ENCODE data around the gene ZAP70.

The ZAP70 gene

GRCh38 chr2:97698530-97698929, 14.8 kb upstream of the ZAP70 start:
- Histone ChIP-seq H2AK5ac (ENCODE audit: low read length) (no peak overlapping the region), H4K5ac (ENCODE audit: low read length) (no peak overlapping the region), H3K4me1 (ENCODE audit: control insufficient read depth, low read depth, low read length) (no peaks in the 10 kb centered on the region), H3K79me2 (ENCODE audit: control insufficient read depth, insufficient read depth, low read length) (no peaks in the 10 kb centered on the region), H3K18ac (ENCODE audit: low read length) (no peak overlapping the region), H3K27me3 (ENCODE audit: insufficient read depth, low read length, poor library complexity) (no peaks in the 10 kb centered on the region), H3K27ac (ENCODE audit: low read depth, low read length) (no peak overlapping the region), H2BK15ac (replicated peaks; ENCODE audit: low read depth) (no peak overlapping the region), H3K79me1 (ENCODE audit: low read length) (no peaks in the 10 kb centered on the region), H3K4ac (ENCODE audit: low read depth, low read length) (no peak overlapping the region), H2BK5ac (ENCODE audit: low read length) (no peak overlapping the region), H3K4me2 (ENCODE audit: low read length) (no peak overlapping the region), H3K36me3 (ENCODE audit: control insufficient read depth, insufficient read depth, low read length) (no peaks in the 10 kb centered on the region), H3K56ac (ENCODE audit: low read length) (no peak overlapping the region), H4K8ac (ENCODE audit: low read depth, low read length) (no peak overlapping the region), H2BK120ac (ENCODE audit: low read depth, low read length) (no peak overlapping the region), H3K4me3 (ENCODE audit: low read length) (no peak overlapping the region), H3K23ac (ENCODE audit: low read length) (no peak overlapping the region), H3K9ac (ENCODE audit: low read length) (no peak overlapping the region)
- no CpG with 5 or more reads among the region's 4 CpGs for WGBS (ENCODE audit: extremely low coverage, insufficient coverage, low lambda C conversion rate)
- no peak for DNase-seq

GRCh38 chr2:97699765-97700444, 13.5 kb upstream of the ZAP70 start:
- H3K27ac ChIP-seq (ENCODE audit: low read depth, low read length): no peak overlapping the region
- H2BK120ac ChIP-seq (ENCODE audit: low read depth, low read length): no peak overlapping the region
- peak; percentile 89 for DNase-seq
- H4K5ac ChIP-seq (ENCODE audit: low read length): no peak overlapping the region
- H3K36me3 ChIP-seq (ENCODE audit: control insufficient read depth, insufficient read depth, low read length): no peaks in the 10 kb centered on the region
- no peaks in the 10 kb centered on the region for H3K27me3 ChIP-seq (ENCODE audit: insufficient read depth, low read length, poor library complexity)
- no CpG with 5 or more reads among the region's 11 CpGs for WGBS (ENCODE audit: extremely low coverage, insufficient coverage, low lambda C conversion rate)
- no peak overlapping the region for H3K4me3 ChIP-seq (ENCODE audit: low read length)
- no peaks in the 10 kb centered on the region for H3K79me1 ChIP-seq (ENCODE audit: low read length)
- H2BK15ac ChIP-seq (replicated peaks; ENCODE audit: low read depth): no peak overlapping the region
- H3K23ac ChIP-seq (ENCODE audit: low read length): no peak overlapping the region
- no peak overlapping the region for H2AK5ac ChIP-seq (ENCODE audit: low read length)
- peak overlapping the region; percentile 80 for H3K56ac ChIP-seq (ENCODE audit: low read length)
- H3K18ac ChIP-seq (ENCODE audit: low read length): no peak overlapping the region
- H3K4ac ChIP-seq (ENCODE audit: low read depth, low read length): no peak overlapping the region
- H2BK5ac ChIP-seq (ENCODE audit: low read length): no peak overlapping the region
- H4K8ac ChIP-seq (ENCODE audit: low read depth, low read length): no peak overlapping the region
- H3K79me2 ChIP-seq (ENCODE audit: control insufficient read depth, insufficient read depth, low read length): no peaks in the 10 kb centered on the region
- no peaks in the 10 kb centered on the region for H3K4me1 ChIP-seq (ENCODE audit: control insufficient read depth, low read depth, low read length)
- peak overlapping the region; percentile 47 for H3K9ac ChIP-seq (ENCODE audit: low read length)
- H3K4me2 ChIP-seq (ENCODE audit: low read length): no peak overlapping the region

GRCh38 chr2:97701186-97701585, 12.2 kb upstream of the ZAP70 start:
- Histone ChIP-seq H3K79me2 (ENCODE audit: control insufficient read depth, insufficient read depth, low read length) (no peaks in the 10 kb centered on the region), H2BK15ac (replicated peaks; ENCODE audit: low read depth) (no peak overlapping the region), H2BK5ac (ENCODE audit: low read length) (no peak overlapping the region), H3K4me3 (ENCODE audit: low read length) (no peak overlapping the region), H2AK5ac (ENCODE audit: low read length) (no peak overlapping the region), H4K8ac (ENCODE audit: low read depth, low read length) (no peak overlapping the region), H3K4ac (ENCODE audit: low read depth, low read length) (no peak overlapping the region), H2BK120ac (ENCODE audit: low read depth, low read length) (no peak overlapping the region), H3K9ac (ENCODE audit: low read length) (no peak overlapping the region), H3K27ac (ENCODE audit: low read depth, low read length) (no peak overlapping the region), H3K36me3 (ENCODE audit: control insufficient read depth, insufficient read depth, low read length) (no peaks in the 10 kb centered on the region), H4K5ac (ENCODE audit: low read length) (no peak overlapping the region), H3K79me1 (ENCODE audit: low read length) (no peaks in the 10 kb centered on the region), H3K4me2 (ENCODE audit: low read length) (no peak overlapping the region), H3K18ac (ENCODE audit: low read length) (no peak overlapping the region), H3K27me3 (ENCODE audit: insufficient read depth, low read length, poor library complexity) (no peaks in the 10 kb centered on the region), H3K23ac (ENCODE audit: low read length) (no peak overlapping the region), H3K4me1 (ENCODE audit: control insufficient read depth, low read depth, low read length) (no peaks in the 10 kb centered on the region), H3K56ac (ENCODE audit: low read length) (peak overlapping the region; percentile 56)
- WGBS (ENCODE audit: extremely low coverage, insufficient coverage, low lambda C conversion rate): no CpG with 5 or more reads among the region's 13 CpGs
- DNase-seq: no peak

- Histone ChIP-seq H3K79me1 (ENCODE audit: low read length) (no peaks in the 10 kb centered on the region), H3K23ac (ENCODE audit: low read length) (no peak overlapping the region), H3K18ac (ENCODE audit: low read length) (no peak overlapping the region), H3K4me3 (ENCODE audit: low read length) (no peak overlapping the region), H3K4me1 (ENCODE audit: control insufficient read depth, low read depth, low read length) (no peaks in the 10 kb centered on the region), H2BK120ac (ENCODE audit: low read depth, low read length) (no peak overlapping the region), H3K56ac (ENCODE audit: low read length) (peak overlapping the region; percentile 30), H4K5ac (ENCODE audit: low read length) (no peak overlapping the region), H2BK5ac (ENCODE audit: low read length) (no peak overlapping the region), H3K27ac (ENCODE audit: low read depth, low read length) (no peak overlapping the region), H3K4ac (ENCODE audit: low read depth, low read length) (no peak overlapping the region), H4K8ac (ENCODE audit: low read depth, low read length) (no peak overlapping the region), H3K4me2 (ENCODE audit: low read length) (no peak overlapping the region), H3K27me3 (ENCODE audit: insufficient read depth, low read length, poor library complexity) (no peaks in the 10 kb centered on the region), H3K36me3 (ENCODE audit: control insufficient read depth, insufficient read depth, low read length) (no peaks in the 10 kb centered on the region), H3K79me2 (ENCODE audit: control insufficient read depth, insufficient read depth, low read length) (no peaks in the 10 kb centered on the region), H3K9ac (ENCODE audit: low read length) (no peak overlapping the region), H2AK5ac (ENCODE audit: low read length) (no peak overlapping the region), H2BK15ac (replicated peaks; ENCODE audit: low read depth) (no peak overlapping the region)
- no CpG with 5 or more reads among the region's 6 CpGs for WGBS (ENCODE audit: extremely low coverage, insufficient coverage, low lambda C conversion rate)
- DNase-seq: no peak
Observed at GRCh38 chr2:97701851-97702465, 11.4 kb upstream of the ZAP70 start.

GRCh38 chr2:97702731-97703470, 10.5 kb upstream of the ZAP70 start:
- Histone ChIP-seq H4K5ac (ENCODE audit: low read length) (no peak overlapping the region), H3K4ac (ENCODE audit: low read depth, low read length) (no peak overlapping the region), H3K18ac (ENCODE audit: low read length) (no peak overlapping the region), H2BK120ac (ENCODE audit: low read depth, low read length) (no peak overlapping the region), H3K27me3 (ENCODE audit: insufficient read depth, low read length, poor library complexity) (no peaks in the 10 kb centered on the region), H2AK5ac (ENCODE audit: low read length) (no peak overlapping the region), H4K8ac (ENCODE audit: low read depth, low read length) (no peak overlapping the region), H3K36me3 (ENCODE audit: control insufficient read depth, insufficient read depth, low read length) (no peaks in the 10 kb centered on the region), H3K27ac (ENCODE audit: low read depth, low read length) (no peak overlapping the region), H3K4me2 (ENCODE audit: low read length) (no peak overlapping the region), H3K56ac (ENCODE audit: low read length) (no peak overlapping the region), H3K79me1 (ENCODE audit: low read length) (no peaks in the 10 kb centered on the region), H3K4me1 (ENCODE audit: control insufficient read depth, low read depth, low read length) (no peaks in the 10 kb centered on the region), H3K9ac (ENCODE audit: low read length) (no peak overlapping the region), H2BK15ac (replicated peaks; ENCODE audit: low read depth) (no peak overlapping the region), H2BK5ac (ENCODE audit: low read length) (no peak overlapping the region), H3K4me3 (ENCODE audit: low read length) (no peak overlapping the region), H3K23ac (ENCODE audit: low read length) (no peak overlapping the region), H3K79me2 (ENCODE audit: control insufficient read depth, insufficient read depth, low read length) (no peaks in the 10 kb centered on the region)
- DNase-seq: no peak
- WGBS (ENCODE audit: extremely low coverage, insufficient coverage, low lambda C conversion rate): no CpG with 5 or more reads among the region's 19 CpGs

Measured in mesendoderm (in vitro differentiated cells).